CD1c-positive myeloid dendritic cell (primary cell): Measurements from ENCODE around the gene RGS12.

Experiments
- DNase-seq: peaks from one replicate; pipeline ENCODE4 v3.0.0-alpha.2; 2016; ENCODE audit errors: extremely low spot score

Gene RGS12

DNA sequence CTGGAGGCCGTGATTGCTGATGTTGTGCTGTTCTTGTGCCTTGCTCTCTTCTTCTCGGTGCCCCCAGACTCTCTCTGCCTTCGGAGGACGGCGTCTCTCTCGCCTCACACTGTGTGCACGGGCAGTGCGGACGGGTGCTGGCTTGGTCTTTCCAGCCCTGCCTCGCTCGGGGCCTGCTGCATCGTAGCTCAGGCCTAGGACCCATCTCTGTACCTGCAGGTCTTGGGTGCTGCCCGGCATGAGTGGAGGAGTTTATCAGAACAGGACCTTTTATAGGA, 18.2 kb downstream of the RGS12 start:
- no peak for DNase-seq

DNA sequence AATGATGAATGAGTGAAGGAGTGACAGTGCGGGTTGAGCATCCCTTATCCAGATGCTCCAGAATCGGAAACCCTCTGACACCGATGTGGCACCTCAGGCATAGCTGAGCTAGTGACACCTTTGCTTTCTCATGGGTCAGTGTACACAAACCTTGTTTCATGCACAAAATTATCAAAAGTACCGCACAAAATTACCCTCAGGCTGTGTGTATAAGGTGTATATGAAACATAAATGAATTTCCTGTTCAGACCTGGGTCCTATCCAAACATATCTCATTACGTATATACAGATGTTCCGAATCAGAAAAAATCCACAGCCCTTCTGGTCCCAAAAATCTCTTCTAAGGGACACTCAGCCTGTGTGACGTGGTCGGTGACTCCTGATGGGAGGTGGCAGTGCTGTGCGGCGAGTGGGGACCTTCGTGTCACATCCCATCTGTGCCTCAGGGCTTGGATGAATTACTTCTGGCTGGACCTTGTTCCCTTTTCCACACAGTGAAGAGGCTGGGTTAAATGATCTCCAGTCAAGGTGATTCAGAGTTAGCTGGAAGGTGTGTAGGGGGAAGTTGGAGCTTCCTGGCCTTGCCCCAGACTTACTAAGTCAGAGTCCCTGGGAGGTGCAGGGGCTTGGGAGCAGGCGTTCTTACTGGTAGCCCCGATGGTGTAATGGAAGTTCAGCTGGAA, 18.8 kb downstream of the RGS12 start:
- no peak for DNase-seq

DNA sequence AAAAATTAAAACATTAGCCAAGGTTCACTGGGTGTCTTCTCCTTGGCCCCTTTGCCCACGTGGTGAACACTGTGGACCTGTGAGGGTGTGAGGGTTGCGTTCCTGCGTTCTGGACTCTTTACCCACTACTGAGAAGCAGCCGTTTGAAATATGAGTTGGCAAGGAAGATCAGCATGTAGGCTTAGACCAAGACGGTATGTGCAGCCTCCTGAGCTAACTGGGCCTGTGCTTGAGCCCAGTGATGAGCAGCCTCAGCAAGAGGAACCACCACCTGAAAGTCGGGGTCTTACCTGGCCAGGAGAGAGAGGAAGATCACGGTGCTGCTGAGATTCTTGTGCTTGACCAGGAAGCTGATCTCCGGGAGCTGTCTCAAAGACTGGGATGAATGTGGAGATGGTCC, 19.5 kb downstream of the RGS12 start:
- DNase-seq: no peak

DNA sequence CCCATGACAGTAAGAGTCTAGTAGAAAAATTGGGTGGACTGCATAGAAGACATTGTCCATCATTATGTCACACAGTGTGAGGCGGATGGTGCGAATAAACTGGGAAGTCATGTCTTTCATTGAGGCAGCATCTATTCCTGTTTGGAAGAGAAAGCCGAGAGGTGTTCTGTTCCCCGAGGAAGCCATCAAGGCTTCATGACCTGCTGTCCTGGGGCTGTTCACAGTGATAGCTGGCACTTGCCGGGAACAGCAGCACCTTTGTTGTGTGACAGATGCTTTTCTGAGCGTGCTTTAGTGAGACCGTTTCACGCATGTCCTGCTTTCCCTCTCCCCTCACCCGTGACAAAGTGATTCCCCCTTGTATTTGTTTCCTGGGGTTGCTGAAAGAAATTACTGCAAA, 20.3 kb downstream of the RGS12 start:
- DNase-seq: no peak

GRCh38 chr4:3313556-3314228, 20.9 kb downstream of the RGS12 start:
- no peak for DNase-seq

GRCh38 chr4:3314706-3315260, 22.0 kb downstream of the RGS12 start:
- DNase-seq: no peak

- no peak for DNase-seq
These were observed 22.7 kb downstream of the RGS12 start for GRCh38 chr4:3315566-3315965.

- DNase-seq: no peak
These were observed 23.3 kb downstream of the RGS12 start for GRCh38 chr4:3316146-3316545.

DNA sequence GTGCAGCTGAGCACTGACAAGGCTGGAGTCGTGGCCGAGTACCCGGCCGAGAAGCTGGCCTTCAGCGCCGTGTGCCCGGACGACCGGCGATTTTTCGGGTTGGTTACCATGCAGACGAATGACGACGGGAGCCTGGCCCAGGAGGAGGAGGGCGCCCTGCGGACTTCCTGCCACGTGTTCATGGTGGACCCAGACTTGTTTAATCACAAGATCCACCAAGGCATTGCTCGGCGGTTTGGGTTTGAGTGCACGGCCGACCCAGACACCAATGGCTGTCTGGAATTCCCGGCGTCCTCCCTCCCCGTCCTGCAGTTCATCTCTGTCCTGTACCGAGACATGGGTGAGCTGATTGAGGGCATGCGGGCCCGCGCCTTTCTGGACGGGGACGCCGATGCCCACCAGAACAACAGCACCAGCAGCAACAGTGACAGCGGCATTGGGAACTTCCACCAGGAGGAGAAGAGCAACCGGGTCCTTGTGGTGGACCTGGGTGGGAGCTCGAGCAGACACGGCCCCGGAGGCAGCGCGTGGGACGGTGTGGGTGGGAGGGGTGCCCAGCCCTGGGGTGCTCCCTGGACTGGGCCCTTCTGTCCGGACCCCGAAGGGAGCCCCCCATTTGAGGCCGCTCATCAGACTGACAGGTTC, 24.3 kb downstream of the RGS12 start:
- DNase-seq: no peak

GRCh38 chr4:3317656-3318211, 24.9 kb downstream of the RGS12 start:
- DNase-seq: no peak

GRCh38 chr4:3318561-3319021, 25.8 kb downstream of the RGS12 start:
- no peak for DNase-seq

- DNase-seq: no peak
These were observed 27.7 kb downstream of the RGS12 start for GRCh38 chr4:3320361-3321023.

GRCh38 chr4:3321295-3321889, 28.6 kb downstream of the RGS12 start:
- no peak for DNase-seq

GRCh38 chr4:3322059-3322550, 29.3 kb downstream of the RGS12 start:
- no peak for DNase-seq

GRCh38 chr4:3323071-3323481, 30.3 kb downstream of the RGS12 start:
- no peak for DNase-seq

GRCh38 chr4:3324093-3324815, 31.4 kb downstream of the RGS12 start:
- DNase-seq: no peak

- no peak for DNase-seq
These were observed 36.2 kb downstream of the RGS12 start for GRCh38 chr4:3328814-3329663.

- DNase-seq: no peak
These were observed 37.1 kb downstream of the RGS12 start for GRCh38 chr4:3329887-3330286.

GRCh38 chr4:3330707-3331106, 37.9 kb downstream of the RGS12 start:
- DNase-seq: peak; percentile 52
